Epithelial cell of esophagus (primary cell): ENCODE measurements around the gene SYNE1.
A peak's percentile ranks its signal among the peaks of the same experiment; 100 is the strongest.

Source experiments
- DNase-seq: peaks from one replicate; pipeline ENCODE4 v3.0.0; 2010; ENCODE audit warnings: low read depth
- H3K4me3 ChIP-seq: 2 replicates; pipeline ENCODE4 v1.5.1; 2011; ENCODE audit warnings: mild to moderate bottlenecking, low read length, control low read depth
- CTCF ChIP-seq: IDR thresholded peaks from 2 replicates; pipeline ENCODE4 v1.5.1; 2011; ENCODE audit warnings: low read depth, mild to moderate bottlenecking, low read length, control low read depth, inconsistent platforms; ENCODE audit not compliant: insufficient read depth; ENCODE audit errors: missing control alignments

The SYNE1 gene

GRCh38 chr6:152458648-152459644 is 178.2 kb downstream of the SYNE1 start:
- TF ChIP-seq CTCF, result no peak
- H3K4me3 ChIP-seq, result no peak overlapping the region
- no peak for DNase-seq

GRCh38 chr6:152457949-152458624 is 179.1 kb downstream of the SYNE1 start:
- no peak for DNase-seq
- TF ChIP-seq CTCF, result no peak
- H3K4me3 ChIP-seq, result no peak overlapping the region

- TF ChIP-seq CTCF, result no peak
- DNase-seq, result no peak
- H3K4me3 ChIP-seq, result no peak overlapping the region
Measured at GRCh38 chr6:152454003-152454402, 183.2 kb downstream of the SYNE1 start.

GRCh38 chr6:152453421-152453820 is 183.7 kb downstream of the SYNE1 start:
- peak; percentile 5 for DNase-seq
- H3K4me3 ChIP-seq, result no peak overlapping the region
- TF ChIP-seq CTCF, result no peak

- DNase-seq, result no peak
- no peak for TF ChIP-seq CTCF
- no peak overlapping the region for H3K4me3 ChIP-seq
Measured at GRCh38 chr6:152452639-152453038, 184.5 kb downstream of the SYNE1 start.

- TF ChIP-seq CTCF, result no peak
- no peak for DNase-seq
- H3K4me3 ChIP-seq, result no peak overlapping the region
Measured at GRCh38 chr6:152450519-152450918, 186.6 kb downstream of the SYNE1 start.
